ENCODE measurements around the gene COL15A1.
A peak's percentile ranks its signal among the peaks of the same experiment; 100 is the strongest.

COL15A1 gene

GRCh38 chr9:98992107-98992884, 48.6 kb downstream of the COL15A1 start:
- peak overlapping the region; percentile 75 for H3K27ac Mint-ChIP-seq
- no peaks in the 10 kb centered on the region for H3K9me3 Mint-ChIP-seq
- no peaks in the 10 kb centered on the region for H3K36me3 Mint-ChIP-seq (ENCODE audit: low read depth)
- H3K4me3 Mint-ChIP-seq: no peak overlapping the region
- intact Hi-C loops (cut with micrococcal nuclease): loop anchor here (2.0 kb wide), 2 partner anchors 17 to 67 kb away; no protein-coding TSS in a partner anchor
- H3K4me1 Mint-ChIP-seq (ENCODE audit: low read depth): peaks cover 45% of the 10 kb centered on the region
- H3K27me3 Mint-ChIP-seq: peaks cover 76% of the 10 kb centered on the region

- Mint-ChIP-seq H3K4me1 (ENCODE audit: low read depth) (peaks cover 45% of the 10 kb centered on the region), H3K4me3 (peak overlapping the region; percentile 61), H3K36me3 (ENCODE audit: low read depth) (no peaks in the 10 kb centered on the region), H3K27me3 (peaks cover 76% of the 10 kb centered on the region), H3K9me3 (no peaks in the 10 kb centered on the region), H3K27ac (peak overlapping the region; percentile 75)
- intact Hi-C loops (cut with micrococcal nuclease): loop anchor here (2.0 kb wide), 2 partner anchors 18 to 66 kb away; no protein-coding TSS in a partner anchor
Observed at GRCh38 chr9:98992885-98993569, 49.3 kb downstream of the COL15A1 start.

GRCh38 chr9:98993570-98993945, 49.9 kb downstream of the COL15A1 start:
- no peaks in the 10 kb centered on the region for H3K36me3 Mint-ChIP-seq (ENCODE audit: low read depth)
- peaks cover 45% of the 10 kb centered on the region for H3K4me1 Mint-ChIP-seq (ENCODE audit: low read depth)
- intact Hi-C loops (cut with micrococcal nuclease): loop anchor here (2.0 kb wide), 2 partner anchors 19 to 65 kb away; no protein-coding TSS in a partner anchor
- peak overlapping the region; percentile 75 for H3K27ac Mint-ChIP-seq
- peaks cover 76% of the 10 kb centered on the region for H3K27me3 Mint-ChIP-seq
- H3K4me3 Mint-ChIP-seq: peak overlapping the region; percentile 61
- no peaks in the 10 kb centered on the region for H3K9me3 Mint-ChIP-seq

- intact Hi-C loops (cut with micrococcal nuclease): no loop called here
- H3K36me3 Mint-ChIP-seq (ENCODE audit: low read depth): no peaks in the 10 kb centered on the region
- H3K27me3 Mint-ChIP-seq: peaks cover 69% of the 10 kb centered on the region
- H3K27ac Mint-ChIP-seq: peak overlapping the region; percentile 75
- peak overlapping the region; percentile 21 for H3K4me3 Mint-ChIP-seq
- H3K4me1 Mint-ChIP-seq (ENCODE audit: low read depth): peaks cover 44% of the 10 kb centered on the region
- no peaks in the 10 kb centered on the region for H3K9me3 Mint-ChIP-seq
Observed at GRCh38 chr9:98994172-98995058, 50.7 kb downstream of the COL15A1 start.

- peaks cover 62% of the 10 kb centered on the region for H3K27me3 Mint-ChIP-seq
- peaks cover 37% of the 10 kb centered on the region for H3K4me1 Mint-ChIP-seq (ENCODE audit: low read depth)
- H3K9me3 Mint-ChIP-seq: no peaks in the 10 kb centered on the region
- no peak overlapping the region for H3K4me3 Mint-ChIP-seq
- peak overlapping the region; percentile 75 for H3K27ac Mint-ChIP-seq
- intact Hi-C loops (cut with micrococcal nuclease): no loop called here
- no peaks in the 10 kb centered on the region for H3K36me3 Mint-ChIP-seq (ENCODE audit: low read depth)
Observed at GRCh38 chr9:98995059-98995671, 51.5 kb downstream of the COL15A1 start.

GRCh38 chr9:98995971-98996504, 52.3 kb downstream of the COL15A1 start:
- Mint-ChIP-seq H3K27ac (no peak overlapping the region), H3K36me3 (ENCODE audit: low read depth) (no peaks in the 10 kb centered on the region), H3K4me1 (ENCODE audit: low read depth) (peaks cover 37% of the 10 kb centered on the region), H3K9me3 (no peaks in the 10 kb centered on the region), H3K4me3 (no peak overlapping the region), H3K27me3 (peaks cover 53% of the 10 kb centered on the region)
- intact Hi-C loops (cut with micrococcal nuclease): no loop called here

GRCh38 chr9:98997604-98998003, 53.9 kb downstream of the COL15A1 start:
- no peak overlapping the region for H3K4me3 Mint-ChIP-seq
- no peak overlapping the region for H3K27ac Mint-ChIP-seq
- H3K36me3 Mint-ChIP-seq (ENCODE audit: low read depth): no peaks in the 10 kb centered on the region
- H3K27me3 Mint-ChIP-seq: peaks cover 47% of the 10 kb centered on the region
- peaks cover 44% of the 10 kb centered on the region for H3K4me1 Mint-ChIP-seq (ENCODE audit: low read depth)
- intact Hi-C loops (cut with micrococcal nuclease): no loop called here
- H3K9me3 Mint-ChIP-seq: no peaks in the 10 kb centered on the region

- peaks cover 48% of the 10 kb centered on the region for H3K27me3 Mint-ChIP-seq
- H3K36me3 Mint-ChIP-seq (ENCODE audit: low read depth): no peaks in the 10 kb centered on the region
- no peaks in the 10 kb centered on the region for H3K9me3 Mint-ChIP-seq
- intact Hi-C loops (cut with micrococcal nuclease): loop anchor here (1.0 kb wide), 1 partner anchor 150 kb away; no protein-coding TSS in a partner anchor
- peaks cover 34% of the 10 kb centered on the region for H3K4me1 Mint-ChIP-seq (ENCODE audit: low read depth)
- H3K4me3 Mint-ChIP-seq: no peak overlapping the region
- H3K27ac Mint-ChIP-seq: peak overlapping the region; percentile 29
Observed at GRCh38 chr9:98998441-98999151, 54.9 kb downstream of the COL15A1 start.

GRCh38 chr9:98999152-98999525, 55.4 kb downstream of the COL15A1 start:
- H3K9me3 Mint-ChIP-seq: no peaks in the 10 kb centered on the region
- intact Hi-C loops (cut with micrococcal nuclease): loop anchor here (1.0 kb wide), 1 partner anchor 151 kb away; no protein-coding TSS in a partner anchor
- peaks cover 54% of the 10 kb centered on the region for H3K27me3 Mint-ChIP-seq
- no peak overlapping the region for H3K27ac Mint-ChIP-seq
- peaks cover 29% of the 10 kb centered on the region for H3K4me1 Mint-ChIP-seq (ENCODE audit: low read depth)
- H3K36me3 Mint-ChIP-seq (ENCODE audit: low read depth): no peaks in the 10 kb centered on the region
- H3K4me3 Mint-ChIP-seq: no peak overlapping the region

GRCh38 chr9:99000476-99001395, 57.0 kb downstream of the COL15A1 start:
- no peaks in the 10 kb centered on the region for H3K9me3 Mint-ChIP-seq
- no peaks in the 10 kb centered on the region for H3K36me3 Mint-ChIP-seq (ENCODE audit: low read depth)
- intact Hi-C loops (cut with micrococcal nuclease): loop anchor here (1.0 to 2.0 kb wide), 3 partner anchors 25 to 140 kb away; no protein-coding TSS in a partner anchor
- no peak overlapping the region for H3K4me3 Mint-ChIP-seq
- no peak overlapping the region for H3K27ac Mint-ChIP-seq
- H3K27me3 Mint-ChIP-seq: peaks cover 53% of the 10 kb centered on the region
- H3K4me1 Mint-ChIP-seq (ENCODE audit: low read depth): peaks cover 13% of the 10 kb centered on the region

- intact Hi-C loops (cut with micrococcal nuclease): loop anchor here (2.0 kb wide), 1 partner anchor 55 kb away; no protein-coding TSS in a partner anchor
- no peak overlapping the region for H3K27ac Mint-ChIP-seq
- no peaks in the 10 kb centered on the region for H3K9me3 Mint-ChIP-seq
Observed at GRCh38 chr9:99001892-99002291, 58.2 kb downstream of the COL15A1 start.

GRCh38 chr9:99002706-99003105, 59.0 kb downstream of the COL15A1 start:
- peaks cover 42% of the 10 kb centered on the region for H3K27me3 Mint-ChIP-seq
- H3K9me3 Mint-ChIP-seq: no peaks in the 10 kb centered on the region
- no peak overlapping the region for H3K4me3 Mint-ChIP-seq
- H3K36me3 Mint-ChIP-seq (ENCODE audit: low read depth): no peaks in the 10 kb centered on the region
- peaks cover 13% of the 10 kb centered on the region for H3K4me1 Mint-ChIP-seq (ENCODE audit: low read depth)
- H3K27ac Mint-ChIP-seq: no peak overlapping the region
- intact Hi-C loops (cut with micrococcal nuclease): no loop called here

More at GRCh38 chr9:99001892-99002291, 58.2 kb downstream of the COL15A1 start:
- Mint-ChIP-seq H3K4me3 (no peak overlapping the region), H3K36me3 (ENCODE audit: low read depth) (no peaks in the 10 kb centered on the region), H3K4me1 (ENCODE audit: low read depth) (peaks cover 13% of the 10 kb centered on the region), H3K27me3 (peaks cover 50% of the 10 kb centered on the region)

Measured in dendritic cell treated with granulocyte-macrophage colony-stimulating factor and Interleukin-4, amounts not matched to agents 40 ng/mL and 50 ng/mL, for 4 days (primary cell).